Mesenchymal stem cell (in vitro differentiated cells and primary cell): ENCODE data around the gene DPP6.

Experiments used
- DNase-seq: peaks from one replicate; pipeline ENCODE4 v3.0.0-alpha.2; 2013
- H2AFZ ChIP-seq: one replicate; pipeline ENCODE4 v1.6.1; 2013; ENCODE audit warnings: low read depth, mild to moderate bottlenecking, control low read depth, inconsistent platforms, low read length, moderate library complexity
- H2AK5ac ChIP-seq: 2 replicates; pipeline ENCODE4 v1.6.1; 2013; ENCODE audit warnings: low read length, moderate library complexity, mild to moderate bottlenecking, inconsistent platforms; ENCODE audit not compliant: severe bottlenecking
- H2BK120ac ChIP-seq: one replicate; pipeline ENCODE4 v1.6.1; 2013; ENCODE audit warnings: low read depth, mild to moderate bottlenecking, inconsistent platforms, low read length, moderate library complexity
- H2BK12ac ChIP-seq, 2 experiments: one replicate each; pipeline ENCODE4 v1.6.1; 2013; ENCODE audit warnings: inconsistent platforms in 2 of 2, low read length in 2 of 2, mild to moderate bottlenecking in 2 of 2, moderate library complexity in 2 of 2, control low read depth in 1 of 2
- H2BK15ac ChIP-seq: one replicate; pipeline ENCODE4 v1.6.1; 2013; ENCODE audit warnings: mild to moderate bottlenecking, low read depth, inconsistent platforms; ENCODE audit not compliant: poor library complexity, severe bottlenecking
- H2BK5ac ChIP-seq: 2 replicates; pipeline ENCODE4 v1.6.1; 2013; ENCODE audit warnings: low read depth, mild to moderate bottlenecking, low read length, control low read depth, inconsistent platforms; ENCODE audit not compliant: poor library complexity, severe bottlenecking
- H3K14ac ChIP-seq, 2 experiments: one replicate each; pipeline ENCODE4 v1.6.1; 2013; ENCODE audit warnings: inconsistent platforms in 2 of 2, low read length in 2 of 2, control low read depth in 1 of 2, mild to moderate bottlenecking in 1 of 2, moderate library complexity in 1 of 2
- H3K18ac ChIP-seq, 2 experiments: one replicate each; pipeline ENCODE4 v1.6.1; 2013; ENCODE audit warnings: inconsistent platforms in 2 of 2, low read length in 2 of 2, control low read depth in 1 of 2, low read depth in 1 of 2, mild to moderate bottlenecking in 1 of 2
- H3K23ac ChIP-seq, 2 experiments: one replicate each; pipeline ENCODE4 v1.6.1; 2013; ENCODE audit warnings: inconsistent platforms in 2 of 2, low read length in 2 of 2, mild to moderate bottlenecking in 2 of 2, moderate library complexity in 2 of 2, control low read depth in 1 of 2
- H3K27ac ChIP-seq: 2 replicates; pipeline ENCODE4 v1.5.1; 2013; ENCODE audit warnings: mild to moderate bottlenecking, moderate library complexity, low read length, control low read depth, inconsistent platforms; ENCODE audit not compliant: poor library complexity, severe bottlenecking
- H3K27me3 ChIP-seq, 2 experiments: 2 replicates each; pipeline versions ENCODE4 v1.6.1 to v1.7.0; 2013; ENCODE audit warnings: low read length in 2 of 2, mild to moderate bottlenecking in 2 of 2, moderate library complexity in 2 of 2, control low read depth in 1 of 2, inconsistent platforms in 1 of 2; ENCODE audit not compliant: control insufficient read depth in 1 of 2, insufficient read depth in 1 of 2
- H3K36me3 ChIP-seq, 2 experiments: 2 replicates each; pipeline versions ENCODE4 v1.6.1 to v1.7.0; 2013; ENCODE audit warnings: low read length in 2 of 2, control low read depth in 1 of 2, inconsistent platforms in 1 of 2, low read depth in 1 of 2, mild to moderate bottlenecking in 1 of 2; ENCODE audit not compliant: insufficient read depth in 2 of 2, control insufficient read depth in 1 of 2
- H3K4ac ChIP-seq, 2 experiments: one replicate each; pipeline ENCODE4 v1.6.1; 2013; ENCODE audit warnings: inconsistent platforms in 2 of 2, low read length in 2 of 2, mild to moderate bottlenecking in 2 of 2, moderate library complexity in 2 of 2, control low read depth in 1 of 2, low read depth in 1 of 2
- H3K4me1 ChIP-seq: 2 replicates; pipeline ENCODE4 v1.6.1; 2013; ENCODE audit warnings: low read depth, low read length, control low read depth; ENCODE audit not compliant: control insufficient read depth, insufficient read depth
- H3K4me2 ChIP-seq: 2 replicates; pipeline ENCODE4 v1.6.1; 2013; ENCODE audit warnings: low read length, mild to moderate bottlenecking, inconsistent platforms; ENCODE audit not compliant: poor library complexity, severe bottlenecking
- H3K4me3 ChIP-seq, 2 experiments: 2 replicates each; pipeline versions ENCODE4 v1.5.1 to v1.7.0; 2013; ENCODE audit warnings: low read length in 2 of 2, mild to moderate bottlenecking in 2 of 2, control low read depth in 1 of 2, low read depth in 1 of 2; ENCODE audit not compliant: insufficient read depth in 1 of 2
- H3K79me1 ChIP-seq: replicated peaks from 2 replicates; pipeline ENCODE4 v1.6.1; 2013; ENCODE audit warnings: mild to moderate bottlenecking, control low read depth, low read length, inconsistent platforms; ENCODE audit not compliant: poor library complexity, severe bottlenecking
- H3K9ac ChIP-seq: 2 replicates; pipeline ENCODE4 v1.7.0; 2013; ENCODE audit warnings: mild to moderate bottlenecking, low read length, moderate library complexity
- H3K9me3 ChIP-seq: 2 replicates; pipeline ENCODE4 v1.7.0; 2013; ENCODE audit warnings: mild to moderate bottlenecking, low read length; ENCODE audit not compliant: control insufficient read depth
- H4K8ac ChIP-seq: one replicate; pipeline ENCODE4 v1.6.1; 2013; ENCODE audit warnings: inconsistent platforms, mild to moderate bottlenecking, low read length, moderate library complexity
- H4K91ac ChIP-seq: one replicate; pipeline ENCODE4 v1.6.1; 2013; ENCODE audit warnings: mild to moderate bottlenecking, low read length, inconsistent platforms
- WGBS: methylation state at CpG from one replicate; pipeline ENCODE4 v1.1.7; 2013; ENCODE audit warnings: mixed read lengths; 5-methylcytosine and 5-hydroxymethylcytosine counted together

The DPP6 gene

DNA sequence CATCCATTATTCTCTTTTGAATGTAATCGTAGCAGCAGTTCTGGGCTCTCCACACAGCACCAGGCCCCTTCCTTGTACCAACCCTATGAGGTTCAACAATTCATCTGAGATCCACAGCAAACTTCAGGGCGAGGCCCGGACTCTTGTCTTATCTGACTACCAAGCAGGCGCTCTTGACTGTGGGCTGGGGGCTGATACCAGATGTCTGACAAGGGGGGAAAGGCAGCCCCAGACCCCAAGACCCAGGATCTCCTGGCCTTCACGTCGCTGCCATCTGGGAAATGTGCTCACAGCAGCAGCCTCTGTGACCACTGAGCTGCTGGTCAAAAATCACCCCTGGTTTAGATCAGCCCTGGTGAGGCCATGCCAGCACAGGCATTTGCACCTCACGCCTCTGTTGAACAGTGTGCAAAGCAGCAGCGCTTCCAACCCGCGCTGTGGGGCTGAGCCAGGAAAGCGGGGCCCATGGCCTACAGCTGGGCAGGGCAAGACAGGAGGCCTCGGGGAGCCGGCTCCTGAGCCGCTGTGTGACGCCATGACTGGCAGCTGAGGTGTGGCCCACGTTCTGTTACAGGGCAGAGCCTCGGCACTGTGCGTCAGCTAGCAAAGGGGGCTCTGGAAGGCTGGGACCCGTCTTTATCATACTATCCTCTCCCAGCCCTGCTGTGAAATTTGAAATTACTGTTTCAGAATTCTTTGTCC, 806.8 kb downstream of the DPP6 start:
- Histone ChIP-seq H3K23ac (no peak overlapping the region), H3K14ac (no peak overlapping the region), H3K4me3 (no peak overlapping the region), H4K91ac (no peak overlapping the region), H2AFZ (peak overlapping the region; percentile 33), H4K8ac (no peak overlapping the region), H3K27me3 (no peaks in the 10 kb centered on the region), H3K4me2 (no peak overlapping the region), H2BK12ac (no peak overlapping the region), H3K9me3 (no peaks in the 10 kb centered on the region), H3K27ac (no peak overlapping the region), H3K4ac (no peak overlapping the region), H2BK15ac (no peak overlapping the region), H2BK120ac (no peak overlapping the region), H2AK5ac (no peak overlapping the region), H3K9ac (no peak overlapping the region), H3K18ac (no peak overlapping the region), H2BK5ac (no peak overlapping the region), H3K36me3 (peaks cover 0 to 4% of the 10 kb centered on the region in 2 experiments), H3K79me1 (no peaks in the 10 kb centered on the region), H3K4me1 (no peaks in the 10 kb centered on the region)
- WGBS, result 89% methylated on average over 19 of the region's 19 CpGs
- DNase-seq, result no peak

DNA sequence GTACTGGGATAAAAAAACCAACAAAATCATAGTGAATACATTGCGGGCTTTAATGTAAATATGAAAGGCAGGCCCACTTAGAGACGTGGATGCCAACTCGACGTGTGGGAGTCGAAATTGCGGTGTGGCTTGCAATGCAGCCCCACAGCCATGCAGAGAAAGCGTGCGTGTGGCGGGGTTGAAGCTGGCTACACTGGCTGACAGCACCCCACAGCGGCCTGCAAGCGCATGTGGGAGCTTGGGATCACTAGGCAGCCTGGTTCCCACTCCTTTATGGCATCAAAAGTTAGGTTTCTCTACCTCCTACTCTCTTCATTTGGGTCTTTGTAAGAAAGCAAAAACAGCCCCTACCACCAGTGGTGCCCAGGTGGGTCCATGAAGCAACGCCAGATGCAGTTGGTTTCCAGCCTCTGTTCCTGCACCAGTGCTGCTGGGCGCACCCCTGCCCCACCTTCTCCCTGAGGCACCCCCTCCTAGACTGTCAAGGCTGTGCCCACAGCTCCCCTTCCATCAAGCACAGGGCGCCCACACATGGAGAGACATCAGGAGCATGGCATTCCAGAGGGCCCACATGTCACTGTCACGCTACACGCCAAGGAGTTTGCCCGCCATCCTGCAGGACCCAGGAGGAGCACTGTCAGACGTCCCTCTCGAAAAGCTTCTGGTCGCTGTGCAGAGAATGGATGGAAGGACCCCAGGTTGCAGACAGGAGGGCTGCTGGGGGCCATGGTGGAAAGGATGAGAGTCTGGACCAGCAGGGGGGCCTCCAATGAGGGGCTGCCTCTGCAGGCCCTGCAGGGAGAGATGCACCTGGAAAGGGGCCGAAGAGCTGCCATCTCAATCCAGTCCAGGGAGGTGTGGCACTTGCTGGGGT, 807.8 kb downstream of the DPP6 start:
- Histone ChIP-seq H4K8ac (no peak overlapping the region), H4K91ac (no peak overlapping the region), H3K4ac (no peak overlapping the region), H3K36me3 (peaks cover 0 to 4% of the 10 kb centered on the region in 2 experiments), H2BK5ac (no peak overlapping the region), H3K18ac (no peak overlapping the region), H2BK120ac (no peak overlapping the region), H3K14ac (no peak overlapping the region), H3K23ac (no peak overlapping the region), H3K4me1 (no peaks in the 10 kb centered on the region), H3K9ac (no peak overlapping the region), H3K4me2 (no peak overlapping the region), H3K9me3 (no peaks in the 10 kb centered on the region), H3K4me3 (no peak overlapping the region), H2AFZ (no peak overlapping the region), H3K27me3 (no peaks in the 10 kb centered on the region), H2AK5ac (no peak overlapping the region), H3K27ac (no peak overlapping the region), H2BK12ac (no peak overlapping the region), H2BK15ac (no peak overlapping the region), H3K79me1 (no peaks in the 10 kb centered on the region)
- no peak for DNase-seq
- 87% methylated on average over 21 of the region's 21 CpGs for WGBS

DNA sequence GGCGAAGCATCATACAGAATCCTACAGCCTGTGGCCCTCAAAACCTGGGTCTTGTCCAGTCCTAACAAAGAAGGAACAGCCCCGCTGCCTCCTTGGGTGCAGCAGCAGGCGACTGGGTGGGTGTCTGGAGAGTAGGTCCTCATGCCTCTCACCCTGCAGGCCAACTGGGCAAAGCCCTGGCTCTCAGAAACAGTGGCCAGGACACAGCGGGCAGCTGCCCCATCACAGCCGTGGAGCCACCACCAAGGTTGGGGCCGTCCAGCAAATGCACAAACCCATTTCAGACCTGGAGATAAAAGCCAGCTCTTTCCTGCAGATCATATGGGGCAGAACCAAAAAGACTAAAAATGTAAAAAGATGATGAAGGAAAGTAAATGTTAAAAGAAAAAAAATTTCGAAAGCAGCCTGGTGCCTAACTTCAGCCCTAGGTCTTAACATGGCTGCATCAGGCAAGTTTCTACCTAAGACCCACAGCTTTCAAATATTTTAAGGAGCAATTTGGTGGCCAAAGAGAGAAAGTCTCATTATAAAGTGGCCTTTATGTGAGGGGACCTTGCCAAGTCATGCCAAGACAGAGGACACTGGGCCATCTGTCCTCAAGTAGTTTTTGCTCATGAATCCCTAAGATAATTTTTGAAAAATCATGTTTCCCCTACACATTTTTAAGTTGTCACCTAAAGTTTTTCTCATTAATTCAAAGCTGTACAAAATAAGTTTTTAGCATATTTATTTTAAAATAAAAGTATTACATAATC, 808.6 kb downstream of the DPP6 start:
- H4K91ac ChIP-seq, result no peak overlapping the region
- H2BK15ac ChIP-seq, result no peak overlapping the region
- H3K36me3 ChIP-seq, result peaks cover 0 to 4% of the 10 kb centered on the region in 2 experiments
- no peak overlapping the region for H4K8ac ChIP-seq
- H2BK120ac ChIP-seq, result no peak overlapping the region
- no peak overlapping the region for H3K23ac ChIP-seq
- H3K79me1 ChIP-seq, result no peaks in the 10 kb centered on the region
- H3K18ac ChIP-seq, result no peak overlapping the region
- H3K27me3 ChIP-seq, result no peaks in the 10 kb centered on the region
- H2AFZ ChIP-seq, result no peak overlapping the region
- H2BK5ac ChIP-seq, result no peak overlapping the region
- H3K4ac ChIP-seq, result no peak overlapping the region
- H2BK12ac ChIP-seq, result no peak overlapping the region
- H3K4me3 ChIP-seq, result no peak overlapping the region
- H2AK5ac ChIP-seq, result no peak overlapping the region
- H3K14ac ChIP-seq, result no peak overlapping the region
- whole genome bisulfite sequencing, result 84% methylated on average over 7 of the region's 7 CpGs
- H3K4me1 ChIP-seq, result no peaks in the 10 kb centered on the region
- no peaks in the 10 kb centered on the region for H3K9me3 ChIP-seq
- no peak for DNase-seq
- H3K4me2 ChIP-seq, result no peak overlapping the region
- H3K9ac ChIP-seq, result no peak overlapping the region
- no peak overlapping the region for H3K27ac ChIP-seq

DNA sequence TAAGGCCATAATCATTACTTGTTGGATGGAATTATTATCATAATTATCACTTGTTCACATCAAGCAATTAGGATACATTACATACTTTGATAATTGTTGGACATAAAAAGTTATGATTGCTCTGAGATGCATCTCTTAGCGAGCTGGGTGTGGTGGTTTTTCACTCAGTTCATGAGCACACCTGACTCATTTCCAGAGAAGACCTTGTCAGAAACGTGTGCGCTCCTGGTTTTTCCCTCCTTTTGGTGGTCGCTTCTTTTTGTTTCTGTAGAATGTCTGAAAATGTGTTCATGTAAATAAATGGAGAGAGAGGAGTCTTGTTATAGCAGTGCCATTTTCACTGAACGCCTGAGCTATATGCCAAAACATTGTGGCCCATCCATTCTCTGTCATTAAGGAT, 809.4 kb downstream of the DPP6 start:
- no peak overlapping the region for H3K9ac ChIP-seq
- no peak overlapping the region for H2BK12ac ChIP-seq
- no peaks in the 10 kb centered on the region for H3K4me1 ChIP-seq
- H2AK5ac ChIP-seq, result no peak overlapping the region
- H3K14ac ChIP-seq, result no peak overlapping the region
- no peak overlapping the region for H4K8ac ChIP-seq
- no peaks in the 10 kb centered on the region for H3K9me3 ChIP-seq
- no peak overlapping the region for H3K4me2 ChIP-seq
- no peak overlapping the region for H2BK5ac ChIP-seq
- no peak overlapping the region for H2BK15ac ChIP-seq
- no peak overlapping the region for H3K27ac ChIP-seq
- no peak for DNase-seq
- 85% methylated on average over 4 of the region's 5 CpGs for WGBS
- no peak overlapping the region for H2AFZ ChIP-seq
- no peaks in the 10 kb centered on the region for H3K27me3 ChIP-seq
- no peak overlapping the region for H3K23ac ChIP-seq
- peaks cover 0 to 4% of the 10 kb centered on the region in 2 experiments for H3K36me3 ChIP-seq
- H3K18ac ChIP-seq, result no peak overlapping the region
- no peak overlapping the region for H2BK120ac ChIP-seq
- no peaks in the 10 kb centered on the region for H3K79me1 ChIP-seq
- H3K4me3 ChIP-seq, result no peak overlapping the region
- H4K91ac ChIP-seq, result no peak overlapping the region
- H3K4ac ChIP-seq, result no peak overlapping the region
